HepG2 (cell line): ENCODE measurements around the gene TMEM269. TPM values are rescaled to one million over a fixed set of nuclear protein-coding genes. Genes with fewer than 3 reads are reported as not detected.

Experiments
- ATAC-seq: fragments of 200-7000 bp; cut with Tn5 transposase; 3 replicates; pipeline ENCODE4 v1.9.1; 2020; ENCODE audit warnings: mild to moderate bottlenecking, moderate library complexity
- BruUV-seq: library from RNA; stranded (reverse); fragments of 400-500 nt; replicated peaks from 2 replicates; lab custom pipeline; 2021; lab: Mats Ljungman, UMichigan
- CTCF ChIA-PET: fragments of 300-600 bp; formaldehyde crosslinking; extraction: SDS; loops from one replicate; lab custom pipeline; 2021; ENCODE audit warnings: low total read pairs, inconsistent platforms, low intra/inter-chr PET ratio; lab: Yijun Ruan, JAX
- POLR2A ChIA-PET: fragments of 350-600 bp; sonication (Branson Sonifier 250); formaldehyde crosslinking; loops from one replicate; lab custom pipeline; 2020; ENCODE audit warnings: antibody characterized with exemption, inconsistent platforms; lab: Yijun Ruan, JAX
- DNase-seq: peaks from one replicate; pipeline ENCODE4 v3.0.0-alpha.2; 2015; ENCODE audit warnings: low spot score
- FAIRE-seq: peaks from 3 replicates; lab custom pipeline; 2011; peaks lifted over from hg19 to GRCh38; lab: Jason Lieb, UNC
- H2AFZ ChIP-seq: one replicate; pipeline ENCODE4 v1.6.1; 2011; ENCODE audit warnings: low read length, inconsistent platforms
- H3K27ac ChIP-seq: fragments of 300-600 bp; 3 replicates; pipeline ENCODE4 v1.8.0; 2011; ENCODE audit warnings: mixed run types, mild to moderate bottlenecking, mixed read lengths, low read length, inconsistent platforms; ENCODE audit not compliant: insufficient read depth; ENCODE audit errors: extremely low read length
- H3K27me3 ChIP-seq, 2 experiments: fragments of 200-600 bp in 1 of 2; 2 replicates in 1 of 2; 3 replicates in 1 of 2; pipeline versions ENCODE4 v1.6.0 to v1.8.0; 2011; ENCODE audit warnings: low read length in 2 of 2, mild to moderate bottlenecking in 2 of 2, moderate library complexity in 2 of 2, inconsistent platforms in 1 of 2; ENCODE audit not compliant: insufficient read depth in 2 of 2, control insufficient read depth in 1 of 2
- H3K36me3 ChIP-seq, 2 experiments: fragments of 200-600 bp in 1 of 2; replicated peaks in 1 of 2; 2 replicates in 1 of 2; 3 replicates in 1 of 2; pipeline versions ENCODE4 v1.5.1 to v1.8.0; 2011; ENCODE audit warnings: low read length in 2 of 2, inconsistent platforms in 1 of 2; ENCODE audit not compliant: insufficient read depth in 2 of 2, control insufficient read depth in 1 of 2
- H3K4me1 ChIP-seq: 2 replicates; pipeline ENCODE4 v1.5.1; 2012; ENCODE audit warnings: low read length, inconsistent platforms; ENCODE audit not compliant: insufficient read depth
- H3K4me2 ChIP-seq: 2 replicates; pipeline ENCODE4 v1.6.0; 2011; ENCODE audit warnings: low read depth, low read length, inconsistent platforms
- H3K4me3 ChIP-seq, 3 experiments: fragments of 200-600 bp in 1 of 3; sonication (generic), shearing (Covaris generic) in 1 of 3; replicated peaks in 1 of 3; 2 replicates each; pipeline ENCODE4 v1.5.1; 2011 to 2016; ENCODE audit warnings: low read length in 3 of 3, inconsistent platforms in 2 of 3, low read depth in 2 of 3, mild to moderate bottlenecking in 2 of 3, control low read depth in 1 of 3, mixed read lengths in 1 of 3; ENCODE audit not compliant: insufficient read depth in 1 of 3
- H3K79me2 ChIP-seq: one replicate; pipeline ENCODE4 v1.6.1; 2011; ENCODE audit warnings: low read length, inconsistent platforms; ENCODE audit not compliant: insufficient read depth
- H3K9ac ChIP-seq: 2 replicates; pipeline ENCODE4 v1.6.0; 2011; ENCODE audit warnings: mild to moderate bottlenecking, low read depth, low read length, inconsistent platforms; ENCODE audit not compliant: insufficient read depth
- H3K9me3 ChIP-seq: 2 replicates; pipeline ENCODE4 v1.5.1; 2012; ENCODE audit warnings: mild to moderate bottlenecking, low read length
- H4K20me1 ChIP-seq: 2 replicates; pipeline ENCODE4 v1.6.0; 2011; ENCODE audit warnings: inconsistent platforms, mild to moderate bottlenecking, low read length, moderate library complexity; ENCODE audit not compliant: insufficient read depth
- CEBPB ChIP-seq: IDR thresholded peaks from 2 replicates; pipeline ENCODE4 v1.6.1; 2011; ENCODE audit warnings: low read depth, low read length, improper control_type of control experiment, borderline replicate concordance
- DNMT3B ChIP-seq: conservative IDR thresholded peaks from 2 replicates; pipeline ENCODE4 v1.6.1; 2016; ENCODE audit warnings: missing biosample characterization, control low read depth
- HNRNPLL ChIP-seq: fragments of 200-400 bp; formaldehyde crosslinking; IDR thresholded peaks from 2 replicates; pipeline ENCODE4 v1.6.1; 2017; ENCODE audit warnings: mild to moderate bottlenecking, low read depth, low read length; ENCODE audit not compliant: poor library complexity, severe bottlenecking
- KLF12 ChIP-seq: sonication (generic); formaldehyde crosslinking; IDR thresholded peaks from 2 replicates; pipeline ENCODE4 v1.4.0; 2020; ENCODE audit warnings: missing genetic modification reagents, borderline replicate concordance
- KLF9 ChIP-seq: IDR thresholded peaks from 2 replicates; pipeline ENCODE4 v1.6.1; 2016; ENCODE audit warnings: low read depth
- NFATC3 ChIP-seq: sonication (generic); formaldehyde crosslinking; IDR thresholded peaks from 2 replicates; pipeline ENCODE4 v1.5.1; 2020; ENCODE audit warnings: mild to moderate bottlenecking, missing genetic modification reagents
- NKX3-1 ChIP-seq: sonication (generic); formaldehyde crosslinking; IDR thresholded peaks from 2 replicates; pipeline ENCODE4 v1.5.0; 2020; ENCODE audit warnings: missing genetic modification reagents
- NR2F1 ChIP-seq, 2 experiments: fragments of 450-650 bp in 1 of 2; formaldehyde crosslinking in 1 of 2; IDR thresholded peaks; 2 replicates each; pipeline versions ENCODE4 v1.5.0 to v1.6.1; 2016 to 2020; ENCODE audit warnings: mild to moderate bottlenecking in 1 of 2, missing compliant biosample characterization in 1 of 2, missing genetic modification reagents in 1 of 2, moderate library complexity in 1 of 2
- RAD21 ChIP-seq: fragments of 450-650 bp; formaldehyde crosslinking; IDR thresholded peaks from 2 replicates; pipeline ENCODE4 v1.5.0; 2020; ENCODE audit warnings: mild to moderate bottlenecking
- STAG1 ChIP-seq: sonication (generic); formaldehyde crosslinking; IDR thresholded peaks from 2 replicates; pipeline ENCODE4 v1.4.0; 2020; ENCODE audit warnings: missing genetic modification reagents
- TRIM24 ChIP-seq: sonication (generic); formaldehyde crosslinking; IDR thresholded peaks from 2 replicates; pipeline ENCODE4 v1.8.0; 2022; ENCODE audit warnings: mild to moderate bottlenecking, missing genetic modification reagents
- TSC22D2 ChIP-seq: sonication (generic); formaldehyde crosslinking; IDR thresholded peaks from 2 replicates; pipeline ENCODE4 v1.5.1; 2020; ENCODE audit warnings: missing genetic modification reagents, mild to moderate bottlenecking, borderline replicate concordance
- YY1 ChIP-seq: IDR thresholded peaks from 2 replicates; pipeline ENCODE4 v1.6.1; 2011; ENCODE audit warnings: low read length, low read depth, moderate library complexity, mild to moderate bottlenecking; ENCODE audit not compliant: insufficient read depth, insufficient replicate concordance
- ZFP82 ChIP-seq: sonication (generic); formaldehyde crosslinking; IDR thresholded peaks from 2 replicates; pipeline ENCODE4 v1.5.1; 2020; ENCODE audit warnings: mild to moderate bottlenecking, missing genetic modification reagents, borderline replicate concordance
- ZKSCAN5 ChIP-seq: sonication (generic); formaldehyde crosslinking; IDR thresholded peaks from 2 replicates; pipeline ENCODE4 v1.5.1; 2020; ENCODE audit warnings: mild to moderate bottlenecking, missing genetic modification reagents
- ZNF232 ChIP-seq: sonication (generic); formaldehyde crosslinking; IDR thresholded peaks from 2 replicates; pipeline ENCODE4 v1.4.0; 2020; ENCODE audit warnings: missing genetic modification reagents, borderline replicate concordance
- ZNF263 ChIP-seq: sonication (generic); formaldehyde crosslinking; IDR thresholded peaks from 2 replicates; pipeline ENCODE4 v1.4.0; 2020; ENCODE audit warnings: missing genetic modification reagents
- ZNF432 ChIP-seq: sonication (generic); formaldehyde crosslinking; IDR thresholded peaks from 2 replicates; pipeline ENCODE4 v1.5.0; 2020; ENCODE audit warnings: missing genetic modification reagents, mild to moderate bottlenecking, borderline replicate concordance
- ZNF460 ChIP-seq: sonication (generic); formaldehyde crosslinking; IDR thresholded peaks from 2 replicates; pipeline ENCODE4 v1.5.1; 2020; ENCODE audit warnings: missing genetic modification reagents, mild to moderate bottlenecking, borderline replicate concordance
- ZNF83 ChIP-seq: sonication (generic); formaldehyde crosslinking; IDR thresholded peaks from 2 replicates; pipeline ENCODE4 v1.4.0; 2020; ENCODE audit warnings: missing genetic modification reagents, mild to moderate bottlenecking, borderline replicate concordance
- WGBS: methylation state at CpG from one replicate; pipeline ENCODE4 v1.1.6; 2017; ENCODE audit warnings: low lambda C conversion rate; 5-methylcytosine and 5-hydroxymethylcytosine counted together
- in situ Hi-C: cut with HindIII; loops from 2 replicates; pipeline ENCODE4 v1.10.0; 2017; ENCODE audit warnings: low pct_unique_long_range_greater_than_20kb; ENCODE audit not compliant: extremely low pct_ligation_motif_present
- intact Hi-C: fragments of 100-400 bp; cut with micrococcal nuclease; formaldehyde crosslinking; loops from one replicate; pipeline ENCODE4 v1.10.0; 2022; ENCODE audit not compliant: unreplicated experiment
- polyA plus RNA-seq, 8 experiments: library from polyadenylated mRNA; depleted of rRNA in 3 of 8; stranded (reverse) in 7 of 8; unstranded in 1 of 8; fragments of >200 nt; fragmentation: Illumina TruSeq in 4 of 8; extraction: Trizol in 4 of 8; gene quantifications; 2 replicates each; pipeline versions ENCODE4 v1.2.1 to v1.2.3, GENCODE V29; 2011 to 2016; ENCODE audit warnings: low read depth in 4 of 8, missing spikeins in 1 of 8, mixed read lengths in 1 of 8; ENCODE audit not compliant: insufficient read depth in 1 of 8
- total RNA-seq, 5 experiments: library from RNA; depleted of rRNA; stranded (reverse); fragments of >200 nt; fragmentation: Illumina TruSeq; extraction: Trizol; gene quantifications; 2 replicates each; pipeline ENCODE4 v1.2.3, GENCODE V29; 2016; ENCODE audit warnings: low read depth in 1 of 5
- TF ChIP-seq, protein P1 (sequence below): sonication (generic); formaldehyde crosslinking; IDR thresholded peaks from 2 replicates; pipeline ENCODE4 v1.5.0; 2020; ENCODE audit warnings: mild to moderate bottlenecking, missing genetic modification reagents
- TF ChIP-seq, protein P2 (sequence below): sonication (generic); formaldehyde crosslinking; IDR thresholded peaks from 2 replicates; pipeline ENCODE4 v1.5.0; 2020; ENCODE audit warnings: mild to moderate bottlenecking, missing genetic modification reagents, moderate library complexity

TMEM269 gene
- total and polyA plus RNA-seq, 2 of the 13 experiments (the other 11 are each of a cell fraction or from before 2014, with no cell fraction given): 0.15 to 0.21 TPM

DNA sequence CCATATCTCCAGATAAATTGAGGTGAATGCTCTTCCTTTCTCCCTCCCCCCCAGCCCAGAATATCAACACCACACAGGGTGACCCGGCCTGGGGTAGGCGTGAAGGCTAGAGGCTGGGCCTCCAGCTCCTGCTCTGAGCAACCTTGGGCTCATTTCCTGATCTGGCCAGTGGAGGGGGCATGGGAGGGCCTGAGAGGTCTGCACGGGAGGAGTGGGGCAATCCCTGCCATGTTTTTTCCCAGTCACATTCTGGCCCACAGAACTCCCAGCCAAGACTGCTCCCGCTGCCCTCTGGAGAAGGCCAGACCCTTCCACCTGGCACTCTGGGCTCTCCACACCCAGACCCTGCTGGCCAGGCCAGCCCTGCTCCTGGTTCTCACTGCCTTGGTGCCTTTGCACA lies 48.6 kb upstream of the TMEM269 start:
- Histone ChIP-seq H3K27ac (no peak overlapping the region), H2AFZ (no peak overlapping the region), H3K9ac (no peak overlapping the region), H3K4me1 (peaks cover 66% of the 10 kb centered on the region), H3K4me3 (no peak overlapping the region), H3K36me3 (no peaks in the 10 kb centered on the region), H3K4me2 (no peak overlapping the region), H3K79me2 (no peaks in the 10 kb centered on the region), H3K9me3 (no peaks in the 10 kb centered on the region), H3K27me3 (no peaks in the 10 kb centered on the region), H4K20me1 (no peaks in the 10 kb centered on the region)
- CTCF ChIA-PET: interaction anchor here (1.2 kb wide), 1 partner anchor 11 kb away, joined by 4 read pairs; no protein-coding TSS in a partner anchor
- ATAC-seq: peak; percentile 24
- peak; percentile 25 for DNase-seq
- BruUV-seq: no TSS peak
- no peak for FAIRE-seq
- in situ Hi-C loops (loop anchor here (25.0 kb wide), 1 partner anchor 399 kb away; the partner anchor contains the start of gene FOXJ3), intact Hi-C loops (no loop called here)
- WGBS: 48% methylated on average over 2 of the region's 4 CpGs
- POLR2A ChIA-PET: interaction anchor here (1.0 kb wide), 1 partner anchor 54 kb away, joined by 6 read pairs; the partner anchor contains the start of gene YBX1
- TF ChIP-seq TSC22D2 (CRISPR knock-in tag): no peak
- TF ChIP-seq ZNF263 (CRISPR knock-in tag): no peak
- TF ChIP-seq ZFP82 (CRISPR knock-in tag): no peak
- TF ChIP-seq HNRNPLL: peak; percentile 21
- no peak for TF ChIP-seq NFATC3 (CRISPR knock-in tag)
- TF ChIP-seq ZNF232 (CRISPR knock-in tag): no peak
- TF ChIP-seq ZNF432 (CRISPR knock-in tag): no peak
- TF ChIP-seq ZNF460 (CRISPR knock-in tag): no peak
- TF ChIP-seq TRIM24: no peak
- no peak for TF ChIP-seq NKX3-1 (CRISPR knock-in tag)
- no peak for TF ChIP-seq ZKSCAN5 (CRISPR knock-in tag)
- TF ChIP-seq, protein P1, sequence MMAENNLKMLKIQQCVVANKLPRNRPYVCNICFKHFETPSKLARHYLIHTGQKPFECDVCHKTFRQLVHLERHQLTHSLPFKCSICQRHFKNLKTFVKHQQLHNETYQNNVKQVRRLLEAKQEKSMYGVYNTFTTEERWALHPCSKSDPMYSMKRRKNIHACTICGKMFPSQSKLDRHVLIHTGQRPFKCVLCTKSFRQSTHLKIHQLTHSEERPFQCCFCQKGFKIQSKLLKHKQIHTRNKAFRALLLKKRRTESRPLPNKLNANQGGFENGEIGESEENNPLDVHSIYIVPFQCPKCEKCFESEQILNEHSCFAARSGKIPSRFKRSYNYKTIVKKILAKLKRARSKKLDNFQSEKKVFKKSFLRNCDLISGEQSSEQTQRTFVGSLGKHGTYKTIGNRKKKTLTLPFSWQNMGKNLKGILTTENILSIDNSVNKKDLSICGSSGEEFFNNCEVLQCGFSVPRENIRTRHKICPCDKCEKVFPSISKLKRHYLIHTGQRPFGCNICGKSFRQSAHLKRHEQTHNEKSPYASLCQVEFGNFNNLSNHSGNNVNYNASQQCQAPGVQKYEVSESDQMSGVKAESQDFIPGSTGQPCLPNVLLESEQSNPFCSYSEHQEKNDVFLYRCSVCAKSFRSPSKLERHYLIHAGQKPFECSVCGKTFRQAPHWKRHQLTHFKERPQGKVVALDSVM (CRISPR knock-in tag): peak; percentile 96
- TF ChIP-seq CEBPB: peak; percentile 37; the same call in 1 of the 2 replicates
- no peak for TF ChIP-seq ZNF83 (CRISPR knock-in tag)
- TF ChIP-seq KLF12: peak; percentile 96; the same call in 1 of the 2 replicates
- TF ChIP-seq DNMT3B (CRISPR knock-in tag): no peak
- 0 out of 2 replicates have a peak, but pooled peaks have one; percentile 28 for TF ChIP-seq RAD21
- TF ChIP-seq STAG1 (CRISPR knock-in tag): peak; percentile 17; the same call in 1 of the 2 replicates
- no peak for TF ChIP-seq KLF9 (CRISPR knock-in tag)
- TF ChIP-seq YY1: peak; percentile 15
- TF ChIP-seq NR2F1 (CRISPR knock-in tag; IDR thresholded peaks at IDR 0.05): no peak
- TF ChIP-seq, protein P2, sequence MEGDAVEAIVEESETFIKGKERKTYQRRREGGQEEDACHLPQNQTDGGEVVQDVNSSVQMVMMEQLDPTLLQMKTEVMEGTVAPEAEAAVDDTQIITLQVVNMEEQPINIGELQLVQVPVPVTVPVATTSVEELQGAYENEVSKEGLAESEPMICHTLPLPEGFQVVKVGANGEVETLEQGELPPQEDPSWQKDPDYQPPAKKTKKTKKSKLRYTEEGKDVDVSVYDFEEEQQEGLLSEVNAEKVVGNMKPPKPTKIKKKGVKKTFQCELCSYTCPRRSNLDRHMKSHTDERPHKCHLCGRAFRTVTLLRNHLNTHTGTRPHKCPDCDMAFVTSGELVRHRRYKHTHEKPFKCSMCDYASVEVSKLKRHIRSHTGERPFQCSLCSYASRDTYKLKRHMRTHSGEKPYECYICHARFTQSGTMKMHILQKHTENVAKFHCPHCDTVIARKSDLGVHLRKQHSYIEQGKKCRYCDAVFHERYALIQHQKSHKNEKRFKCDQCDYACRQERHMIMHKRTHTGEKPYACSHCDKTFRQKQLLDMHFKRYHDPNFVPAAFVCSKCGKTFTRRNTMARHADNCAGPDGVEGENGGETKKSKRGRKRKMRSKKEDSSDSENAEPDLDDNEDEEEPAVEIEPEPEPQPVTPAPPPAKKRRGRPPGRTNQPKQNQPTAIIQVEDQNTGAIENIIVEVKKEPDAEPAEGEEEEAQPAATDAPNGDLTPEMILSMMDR: peak; percentile 57
